Measurements from ENCODE around the gene IWS1. TPM values are rescaled to one million over a fixed set of nuclear protein-coding genes. Genes with fewer than 3 reads are reported as not detected.
"Not testable (repeated sequence)": the region's sequence is repeated elsewhere in the genome, so short reads cannot be mapped to it uniquely, and the experiment has no call there.

Gene IWS1
- 36.2 TPM for total RNA-seq

GRCh38 chr2:127526132-127527000, at the start of gene IWS1:
Gene IWS1 (minus strand): TSS chr2:127526489. CDS start chr2:127526208, 281 bp downstream.
- peak; percentile 99 for DNase-seq

DNA sequence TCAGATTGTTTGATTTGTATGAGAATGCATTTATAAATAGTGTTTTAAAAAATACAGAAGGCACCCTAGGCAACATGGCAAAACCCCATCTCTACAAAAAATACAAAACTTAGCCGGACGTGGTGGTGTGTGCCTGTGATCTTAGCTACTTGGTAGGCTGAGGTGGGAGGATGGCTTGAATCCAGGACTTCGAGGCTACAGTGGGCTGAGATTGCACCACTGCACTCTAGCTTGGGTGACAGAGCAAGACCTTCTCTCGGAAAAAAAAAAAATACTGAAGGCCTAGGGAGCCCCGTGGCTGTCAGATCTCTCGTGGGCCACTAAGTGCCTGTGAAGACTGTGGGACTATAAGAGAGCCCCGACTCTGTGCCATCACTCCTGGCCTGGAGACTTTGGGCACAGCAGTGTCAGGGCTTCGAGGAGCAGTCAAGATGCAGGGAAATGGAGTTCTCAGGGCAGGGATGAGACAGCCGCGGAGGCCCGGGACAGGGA, 49.7 kb upstream of the IWS1 start:
- DNase-seq = no peak

- no peak for DNase-seq
Observed at GRCh38 chr2:127575185-127575765, 49.0 kb upstream of the IWS1 start.

GRCh38 chr2:127574656-127575055, 48.4 kb upstream of the IWS1 start:
- no peak for DNase-seq

DNA sequence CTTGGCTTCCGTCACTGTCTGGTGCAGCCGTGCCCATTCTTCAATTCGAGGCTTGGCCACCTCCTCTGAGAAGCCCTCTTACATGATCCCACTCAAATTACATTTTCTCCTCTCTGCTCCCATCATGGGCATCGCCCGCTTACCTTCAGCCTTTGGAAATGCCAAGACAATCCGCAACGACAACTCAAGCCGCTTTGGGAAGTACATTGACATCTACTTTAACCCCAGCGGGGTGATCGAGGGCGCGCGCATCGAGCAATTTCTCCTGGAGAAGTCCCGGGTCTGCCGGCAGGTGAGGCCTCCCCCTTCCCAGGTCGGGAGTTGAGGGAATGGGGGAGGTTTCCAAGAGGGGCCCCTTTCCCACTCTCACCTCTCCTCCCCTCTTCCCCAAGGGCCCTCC, 47.5 kb upstream of the IWS1 start:
- no peak for DNase-seq

DNA sequence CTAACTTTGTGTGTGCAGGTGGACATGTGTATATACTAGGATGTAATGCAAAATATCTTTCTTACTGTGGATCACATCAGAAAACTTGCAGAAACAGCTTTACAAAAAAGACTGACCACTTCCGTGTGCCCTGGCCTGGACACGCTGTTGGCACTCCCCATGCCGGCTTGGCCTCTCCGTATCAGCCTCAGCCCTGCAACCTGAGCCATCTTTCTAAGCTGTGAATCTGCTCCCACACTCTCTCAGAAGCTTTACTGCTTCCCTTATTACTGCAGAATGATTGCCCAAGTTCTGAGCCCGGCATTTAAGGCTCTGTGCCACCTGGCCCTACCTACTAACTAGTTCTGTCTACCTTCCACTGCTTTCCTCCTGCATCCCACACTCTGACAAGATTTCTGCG, 47.0 kb upstream of the IWS1 start:
- DNase-seq = no peak

DNA sequence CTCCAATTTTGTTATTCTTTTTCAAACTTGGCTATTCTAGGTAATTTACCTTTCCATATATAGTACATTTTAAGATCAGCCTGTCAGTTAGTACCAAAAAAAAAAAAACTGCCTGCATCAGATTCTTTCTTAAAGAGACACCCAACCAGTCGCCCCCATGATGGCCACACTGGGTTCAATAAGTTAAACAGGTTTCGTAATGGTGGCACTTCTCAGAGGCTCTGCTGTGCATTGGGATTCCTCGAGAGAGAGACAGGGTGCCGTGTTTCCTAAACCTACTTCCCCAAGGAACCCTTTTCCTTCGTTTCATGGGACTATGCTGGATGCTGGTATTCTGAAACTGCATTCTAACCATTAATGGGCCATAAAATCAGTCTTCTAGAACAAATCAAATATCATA, 46.6 kb upstream of the IWS1 start:
- no peak for DNase-seq

- DNase-seq = not testable (repeated sequence)
Observed at GRCh38 chr2:127572352-127572751, 46.1 kb upstream of the IWS1 start.

DNA sequence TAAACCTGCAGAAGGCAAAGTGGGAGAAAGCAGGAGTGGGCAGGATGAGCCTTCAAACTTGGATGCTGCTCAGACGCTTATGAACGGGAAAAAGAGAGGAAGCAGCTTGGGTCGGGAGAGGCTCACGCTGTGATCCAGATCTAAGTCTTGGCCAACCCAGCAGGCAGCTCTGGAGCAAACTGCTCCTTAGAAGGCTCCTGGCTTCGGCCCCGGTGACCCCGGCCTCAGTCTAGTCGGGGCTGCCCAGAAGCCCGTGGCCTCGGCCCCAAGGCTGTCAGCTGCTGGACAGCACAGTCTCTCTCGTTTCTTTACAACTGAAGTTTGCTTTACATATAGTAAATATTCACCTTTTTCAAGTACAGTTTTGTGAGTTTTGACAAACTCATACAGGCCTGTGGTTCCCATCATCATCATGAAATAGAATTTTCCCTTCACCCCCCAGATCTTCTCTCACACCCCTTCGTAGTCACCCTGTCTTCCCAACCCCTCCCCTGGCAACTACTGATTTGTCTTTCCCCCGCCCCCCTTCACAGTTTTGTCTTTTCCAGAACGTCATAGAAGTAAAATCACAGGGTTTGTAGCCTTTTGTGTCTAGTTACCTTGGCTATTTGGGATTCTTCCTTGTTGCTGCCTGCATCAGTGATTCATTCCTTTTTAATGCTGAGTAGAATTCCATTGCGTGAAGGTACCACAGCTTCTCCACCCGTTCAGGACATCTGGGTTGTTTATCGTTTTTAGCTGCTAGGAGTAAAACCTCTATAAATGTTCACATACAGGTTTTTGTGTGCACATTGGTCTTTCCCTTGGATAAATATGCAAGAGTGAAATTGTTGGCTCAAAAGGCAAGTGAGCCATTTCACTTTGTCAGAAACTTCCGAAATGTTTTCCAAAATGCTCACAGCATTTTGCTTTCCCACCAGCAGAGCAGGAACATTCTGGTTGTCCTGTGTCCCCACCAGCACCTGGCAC, 44.3 kb upstream of the IWS1 start:
- no peak for DNase-seq

- DNase-seq = no peak
Observed at GRCh38 chr2:127569666-127570065, 43.4 kb upstream of the IWS1 start.

- no peak for DNase-seq
Observed at GRCh38 chr2:127568128-127568527, 41.8 kb upstream of the IWS1 start.

DNA sequence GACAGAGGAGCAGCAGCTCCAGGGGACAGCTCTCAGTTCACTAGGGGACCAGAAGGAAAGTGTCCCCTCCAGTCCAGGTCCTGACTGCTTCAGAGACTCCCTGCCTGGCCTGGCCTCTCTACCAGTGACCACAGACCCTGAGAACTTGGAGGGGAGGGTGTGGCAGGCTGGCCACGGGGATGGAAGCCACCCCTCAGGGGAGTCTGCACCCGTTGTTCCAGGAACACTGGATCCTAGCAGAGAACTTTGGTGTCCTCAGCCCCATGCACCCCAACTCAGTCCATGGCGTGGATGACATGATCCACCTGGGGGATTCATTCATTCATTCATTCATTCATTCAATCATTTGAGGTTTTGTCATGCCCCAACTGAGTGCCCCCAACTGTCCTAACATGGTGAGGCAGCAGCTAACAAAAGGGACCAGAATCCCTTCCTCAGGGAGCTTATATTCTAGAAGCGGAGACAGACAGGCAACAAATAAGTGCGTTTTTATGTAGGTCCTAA, 41.1 kb upstream of the IWS1 start:
- DNase-seq = no peak

GRCh38 chr2:127566576-127566975, 40.3 kb upstream of the IWS1 start:
- no peak for DNase-seq

DNA sequence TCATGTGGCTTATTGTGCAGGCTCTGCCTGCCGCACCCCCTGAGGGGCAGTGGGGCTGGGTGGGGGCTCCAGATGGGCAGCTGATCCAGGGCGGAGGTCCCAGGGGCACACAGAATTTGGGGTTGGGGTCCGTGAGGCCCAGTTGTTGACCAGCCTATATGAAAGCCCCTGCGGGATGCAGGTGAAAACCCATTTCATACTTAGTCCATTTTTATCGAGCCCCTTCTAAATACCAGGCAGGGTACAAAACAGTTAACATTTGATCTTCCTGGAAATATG, 39.8 kb upstream of the IWS1 start:
- DNase-seq = no peak

- DNase-seq = no peak
Observed at GRCh38 chr2:127565261-127566138, 39.2 kb upstream of the IWS1 start.

DNA sequence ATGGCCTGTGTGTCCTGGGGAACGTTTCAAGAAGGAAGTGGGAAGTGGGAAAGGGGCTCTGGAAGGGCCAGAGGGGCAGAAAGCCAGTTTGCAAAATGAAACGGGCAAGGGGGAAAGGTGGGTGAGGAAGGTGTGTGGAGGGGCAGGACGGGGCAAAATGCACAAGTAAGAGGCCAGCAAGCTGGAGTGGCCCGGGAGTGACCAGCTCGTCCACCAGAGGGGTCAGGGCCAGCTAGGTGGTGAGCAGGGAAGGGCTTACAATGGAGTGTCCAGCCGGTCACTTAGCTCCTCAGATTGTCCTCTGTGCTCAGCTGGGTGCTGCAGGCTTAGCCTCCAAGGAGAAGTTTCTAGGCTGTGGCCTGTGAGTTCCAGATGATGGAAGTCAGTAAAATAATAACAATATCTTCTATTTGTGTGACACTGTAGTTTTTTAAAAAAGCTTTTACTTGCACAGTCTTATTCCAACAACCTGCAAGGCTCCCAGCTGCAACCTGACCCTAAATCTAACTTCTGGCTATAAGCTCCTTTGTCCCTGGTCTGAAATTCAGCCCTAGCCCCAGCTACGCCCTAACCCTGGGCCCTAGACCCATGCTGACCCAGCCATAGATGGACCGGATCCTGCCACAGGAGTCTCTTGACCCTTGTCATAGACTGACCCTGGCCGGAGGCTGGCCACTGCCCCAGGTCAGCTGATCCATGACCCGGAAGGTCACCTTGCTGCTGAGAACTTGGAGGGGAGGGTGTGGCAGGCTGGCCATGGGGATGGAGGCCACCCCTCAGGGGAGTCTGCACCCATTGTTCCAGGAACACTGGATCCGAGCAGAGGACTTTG, 38.4 kb upstream of the IWS1 start:
- DNase-seq = no peak

DNA sequence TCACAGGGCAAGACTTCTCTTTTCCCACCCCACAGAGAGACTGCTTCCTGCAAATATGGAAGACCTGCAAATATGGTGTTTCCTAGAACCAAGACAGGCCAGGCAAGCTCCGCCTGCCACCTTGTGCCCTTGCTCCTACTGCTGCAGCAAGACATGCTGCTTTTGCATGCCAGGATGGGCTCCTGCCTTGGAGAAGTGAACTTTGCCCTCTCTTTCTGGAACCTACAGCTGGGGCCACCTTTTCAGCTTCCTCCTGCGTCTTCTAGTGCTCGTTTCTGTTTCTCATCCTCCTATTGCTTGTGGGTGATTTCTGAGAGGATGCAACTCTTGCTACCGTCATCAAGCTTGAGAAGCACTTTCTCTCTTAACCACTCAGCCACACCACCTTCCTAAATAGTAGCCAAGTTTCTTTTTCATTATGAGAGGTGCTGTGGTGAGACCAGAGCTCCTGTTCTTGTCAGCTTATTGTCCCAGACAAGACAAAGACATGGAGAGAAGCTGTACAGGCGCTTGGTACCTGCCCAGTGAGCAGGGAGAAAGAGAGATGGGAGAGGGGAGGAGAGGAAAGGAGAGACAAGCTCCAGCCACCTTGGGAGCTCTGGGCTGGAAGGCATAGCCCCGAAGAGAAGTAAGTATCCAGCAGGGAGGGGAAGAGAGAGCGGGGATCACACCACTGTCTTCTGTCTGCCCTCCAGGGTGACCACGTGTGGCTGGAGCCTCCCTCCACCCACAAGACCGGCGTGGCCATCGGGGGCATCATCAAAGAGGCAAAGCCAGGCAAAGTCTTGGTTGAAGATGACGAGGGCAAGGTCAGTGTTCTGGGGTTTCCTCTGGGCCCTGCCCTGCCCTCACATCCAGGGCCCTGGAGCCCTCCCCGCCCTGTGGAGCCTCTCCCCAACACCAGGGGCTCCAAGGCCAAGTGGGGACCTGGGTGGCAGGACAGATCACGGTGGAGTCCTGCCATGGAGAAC, 37.5 kb upstream of the IWS1 start:
- DNase-seq = no peak

DNA sequence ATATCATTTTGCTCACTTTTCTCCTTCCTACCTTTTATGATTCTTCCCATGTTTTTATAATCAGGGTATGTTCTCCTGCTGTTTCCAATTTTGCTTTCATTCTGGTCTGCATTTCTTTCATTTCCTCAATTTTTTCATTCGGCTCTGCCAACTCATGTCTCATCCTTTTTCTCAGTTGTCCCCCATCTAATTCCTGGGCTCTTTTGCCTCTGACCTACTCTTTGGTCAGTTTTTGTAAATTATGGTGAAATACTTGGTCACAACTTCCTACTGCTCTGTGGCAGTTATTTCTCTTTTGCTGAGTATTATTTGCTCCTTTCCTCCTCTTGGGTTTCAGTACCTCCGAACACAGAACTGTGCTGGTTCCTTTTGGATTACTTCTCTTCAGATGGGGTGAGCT, 36.6 kb upstream of the IWS1 start:
- DNase-seq = no peak

DNA sequence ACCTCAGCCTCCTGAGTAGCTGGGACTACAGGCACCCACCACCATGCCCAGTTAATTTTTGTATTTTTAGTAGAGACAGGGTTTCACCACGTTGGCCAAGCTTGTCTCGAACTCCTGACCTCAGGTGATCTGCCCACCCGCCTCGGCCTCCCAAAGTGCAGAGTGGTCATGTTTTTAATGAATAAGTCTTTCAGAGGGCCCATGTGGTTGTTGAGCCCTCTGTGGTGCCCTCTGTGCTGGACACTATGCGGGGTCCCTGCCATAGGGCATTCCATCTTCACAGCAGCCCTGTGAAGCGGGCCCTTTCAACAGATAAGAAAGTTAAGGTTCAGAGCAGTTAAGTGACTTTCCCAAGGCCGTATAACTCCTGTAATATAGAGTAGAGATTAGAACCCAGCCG, 35.1 kb upstream of the IWS1 start:
- no peak for DNase-seq

- no peak for DNase-seq
Observed at GRCh38 chr2:127560931-127561280, 34.6 kb upstream of the IWS1 start.

Measured in skin of body (tissue), 2 donors.